T-helper 1 cell treated with Interleukin-12 subunit alpha and Interleukin-12 subunit beta and Interleukin-4 antibody, amounts not matched to agents 30 ng/mL and 1 ng/mL, for 36 hours (primary cell): Measurements from ENCODE around the gene EYS. TPM values are rescaled to one million over a fixed set of nuclear protein-coding genes. Genes with fewer than 3 reads are reported as not detected.
"Not testable (repeated sequence)": the region's sequence is repeated elsewhere in the genome, so short reads cannot be mapped to it uniquely, and the experiment has no call there.

Experiments used
- intact Hi-C: fragments of 100-400 bp; cut with micrococcal nuclease; formaldehyde crosslinking; loops from one replicate; pipeline ENCODE4 v1.15.1; 2024
- total RNA-seq: library from RNA; stranded (reverse); gene quantifications from 2 replicates; pipeline ENCODE4 v1.2.3, GENCODE V29; 2022

The EYS gene
- total RNA-seq, 1 donor from 2014 or later: not detected

GRCh38 chr6:63926950-63927927 is 1779.8 kb downstream of the EYS start:
- intact Hi-C loops: no loop called here

- intact Hi-C loops: no loop called here
These were observed 1780.7 kb downstream of the EYS start for GRCh38 chr6:63926258-63926780.

GRCh38 chr6:63923139-63923739 is 1783.8 kb downstream of the EYS start:
- intact Hi-C loops: no loop called here

DNA sequence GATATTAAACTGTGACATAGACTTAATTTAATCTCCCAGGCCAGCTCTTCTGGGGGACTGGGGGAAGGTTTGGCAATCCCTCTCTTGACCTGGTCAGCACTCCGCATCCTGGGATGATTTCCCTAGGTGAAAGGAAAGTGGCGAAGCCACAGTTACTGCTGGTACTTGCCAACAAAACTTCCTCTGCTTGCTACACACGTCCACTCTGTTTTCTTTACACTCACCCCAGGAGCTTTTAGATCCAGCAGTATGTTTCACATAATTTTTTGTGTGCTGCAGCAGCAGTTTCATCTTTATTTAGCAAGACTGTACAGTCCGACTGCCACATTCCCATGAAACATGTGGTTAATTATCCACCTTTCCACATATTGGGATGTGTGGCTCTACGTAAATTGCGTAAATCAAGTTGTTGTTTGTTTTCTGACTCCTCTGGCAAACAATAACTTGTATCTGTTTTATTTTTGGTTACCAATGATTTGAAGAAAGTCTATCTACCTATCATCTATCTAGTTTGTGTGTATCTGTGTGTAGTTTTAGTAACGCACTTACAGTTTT is 1787.4 kb downstream of the EYS start:
- intact Hi-C loops: no loop called here

- intact Hi-C loops: no loop called here
These were observed 1794.1 kb downstream of the EYS start for GRCh38 chr6:63912887-63913286.

GRCh38 chr6:63910863-63911551 is 1796.0 kb downstream of the EYS start:
- intact Hi-C loops: no loop called here

GRCh38 chr6:63904650-63905248 is 1802.3 kb downstream of the EYS start:
- intact Hi-C loops: no loop called here

- intact Hi-C loops: no loop called here
These were observed 1807.5 kb downstream of the EYS start for GRCh38 chr6:63899550-63899949.

DNA sequence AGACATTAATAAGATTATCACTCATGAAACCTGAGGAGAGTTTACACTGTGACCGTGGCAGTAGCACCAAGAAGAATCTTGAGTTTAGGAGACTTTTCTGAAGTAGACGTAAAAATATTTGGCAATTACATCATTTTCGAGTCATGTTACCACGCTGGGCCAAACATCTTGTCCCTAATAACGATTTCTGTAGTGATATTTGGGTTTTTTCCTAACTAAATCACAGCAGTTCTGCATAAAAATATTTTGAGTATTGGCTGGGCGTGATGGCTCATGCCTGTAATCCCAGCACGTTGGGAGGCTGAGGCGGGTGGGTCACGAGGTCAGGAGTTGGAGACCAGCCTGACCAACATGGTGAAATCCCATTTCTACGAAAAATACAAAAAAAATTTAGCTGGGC is 1809.1 kb downstream of the EYS start:
- intact Hi-C loops: no loop called here

DNA sequence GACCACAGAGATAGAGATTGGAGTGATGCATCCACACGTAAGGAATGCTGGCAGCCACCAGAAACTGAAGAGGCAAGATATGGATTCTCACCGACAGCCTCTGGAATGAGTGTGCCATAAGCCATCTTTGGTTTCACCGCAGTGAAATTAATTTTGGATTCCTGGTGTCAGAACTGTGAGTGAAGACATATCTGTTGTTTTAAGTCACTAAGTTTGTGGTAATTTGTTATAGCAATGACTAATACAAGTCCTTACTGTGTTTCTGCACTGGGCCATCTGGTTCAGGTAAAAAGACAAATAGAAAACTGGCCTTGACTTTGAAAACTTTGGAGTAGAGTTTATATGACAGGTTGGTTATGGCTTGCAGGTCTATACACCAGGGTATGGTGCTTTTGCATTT is 1809.6 kb downstream of the EYS start:
- intact Hi-C loops: no loop called here

GRCh38 chr6:63888416-63888815 is 1818.6 kb downstream of the EYS start:
- intact Hi-C loops: no loop called here

GRCh38 chr6:63887804-63888203 is 1819.2 kb downstream of the EYS start:
- intact Hi-C loops: not testable (repeated sequence)

GRCh38 chr6:63887002-63887751 is 1819.8 kb downstream of the EYS start:
- intact Hi-C loops: no loop called here

DNA sequence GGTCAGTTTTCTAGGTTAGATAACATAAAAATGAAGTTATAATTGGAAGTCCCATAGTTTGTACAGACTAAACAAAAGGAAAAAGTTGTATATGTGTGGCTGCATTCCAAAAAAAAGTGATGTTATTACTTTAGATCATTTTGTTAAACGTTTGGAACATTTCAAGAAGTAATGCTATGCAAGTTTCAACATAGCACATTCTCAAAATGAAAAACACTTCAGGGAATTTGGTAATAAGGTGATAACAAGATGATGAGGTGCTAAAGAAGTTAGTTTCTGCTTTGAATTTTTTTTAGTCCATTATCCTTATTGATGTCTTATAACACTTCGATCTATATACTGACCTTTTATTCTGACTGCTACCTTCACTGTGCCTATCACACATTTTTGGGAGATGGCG is 1820.7 kb downstream of the EYS start:
- intact Hi-C loops: no loop called here

- intact Hi-C loops: no loop called here
These were observed 1823.4 kb downstream of the EYS start for GRCh38 chr6:63883597-63883996.

DNA sequence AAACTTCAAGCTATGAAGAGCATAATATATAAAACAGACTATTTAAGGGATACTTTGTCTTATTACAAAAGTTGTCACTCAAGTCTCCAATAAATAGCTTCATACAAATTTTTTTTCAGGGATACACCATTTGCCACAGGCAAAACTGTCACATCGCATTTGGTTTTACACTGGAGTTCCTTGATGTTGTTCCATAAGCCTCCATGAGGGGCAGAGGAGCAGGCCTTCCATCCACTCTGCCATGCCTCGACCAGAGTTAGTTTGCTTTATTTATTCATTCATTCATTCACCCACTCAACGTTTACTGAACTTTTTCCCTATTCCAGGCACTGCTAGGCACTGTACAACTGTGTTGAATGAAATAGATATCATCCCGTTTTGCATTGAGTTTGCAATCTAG is 1824.8 kb downstream of the EYS start:
- intact Hi-C loops: no loop called here

DNA sequence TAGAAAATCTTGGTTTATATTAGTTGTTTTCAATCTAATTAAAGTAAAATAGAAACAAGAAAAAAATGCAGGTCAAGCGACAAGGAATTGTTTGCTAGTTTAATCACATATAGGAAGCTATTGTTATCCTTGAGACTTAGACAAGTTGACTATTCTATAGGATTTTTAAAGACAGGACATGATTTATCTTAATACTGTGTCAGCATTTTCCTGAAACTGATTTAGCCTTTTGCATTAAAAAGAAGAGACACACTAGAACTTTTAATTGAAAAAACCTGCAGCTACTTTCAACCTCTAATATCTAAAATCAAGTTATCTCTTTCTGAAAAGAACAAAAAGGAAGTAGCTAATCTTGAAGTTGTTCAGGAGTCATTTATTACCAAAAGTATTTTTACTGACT is 1825.2 kb downstream of the EYS start:
- intact Hi-C loops: no loop called here

- intact Hi-C loops: no loop called here
These were observed 1834.8 kb downstream of the EYS start for GRCh38 chr6:63872233-63872632.

- intact Hi-C loops: no loop called here
These were observed 1838.7 kb downstream of the EYS start for GRCh38 chr6:63868351-63868750.

GRCh38 chr6:63864671-63865318 is 1842.2 kb downstream of the EYS start:
- intact Hi-C loops: no loop called here
